Activated T-helper 1 cell treated with Interleukin-2 at 50 U/mL for 16 hours (primary cell): ENCODE results near the gene MAPK8.

ENCODE experiments used
- DNase-seq: peaks from one replicate; pipeline ENCODE4 v3.0.0-alpha.2; 2020; ENCODE audit warnings: low read depth

Gene MAPK8

DNA sequence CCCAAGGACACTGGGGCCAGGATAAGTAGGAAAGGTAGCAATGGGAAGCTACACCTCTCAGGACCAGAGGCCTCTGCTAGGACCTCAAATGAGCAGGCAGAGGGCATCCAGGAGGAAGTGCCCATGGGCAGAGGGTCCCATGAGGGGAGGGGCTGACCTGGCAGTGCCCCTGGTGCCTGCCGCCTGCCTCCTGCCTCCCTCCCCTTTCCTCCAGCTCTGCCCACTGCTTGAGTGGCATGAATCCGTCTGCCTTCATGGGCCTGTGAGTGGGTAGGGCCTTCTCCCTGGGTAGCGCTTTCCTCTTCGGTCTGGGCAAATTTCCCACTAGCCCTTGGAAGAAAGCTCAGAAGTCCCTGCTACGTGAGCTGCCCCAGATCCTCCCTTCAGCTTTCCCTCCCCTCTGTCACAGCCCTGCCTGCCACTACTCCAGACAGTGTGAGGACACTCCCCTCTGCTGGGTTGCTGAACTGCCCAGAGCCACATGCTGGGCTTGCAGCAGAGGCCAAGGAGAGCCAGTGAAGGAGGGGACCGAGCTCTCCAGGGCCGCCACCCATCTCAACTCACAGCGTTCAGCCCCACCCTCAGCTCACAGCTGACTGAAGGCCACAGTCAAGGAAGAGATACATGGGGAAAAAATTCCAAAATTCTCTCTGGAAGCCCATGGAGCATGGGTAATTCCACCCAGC is 157.0 kb downstream of the MAPK8 start:
- DNase-seq, result no peak

DNA sequence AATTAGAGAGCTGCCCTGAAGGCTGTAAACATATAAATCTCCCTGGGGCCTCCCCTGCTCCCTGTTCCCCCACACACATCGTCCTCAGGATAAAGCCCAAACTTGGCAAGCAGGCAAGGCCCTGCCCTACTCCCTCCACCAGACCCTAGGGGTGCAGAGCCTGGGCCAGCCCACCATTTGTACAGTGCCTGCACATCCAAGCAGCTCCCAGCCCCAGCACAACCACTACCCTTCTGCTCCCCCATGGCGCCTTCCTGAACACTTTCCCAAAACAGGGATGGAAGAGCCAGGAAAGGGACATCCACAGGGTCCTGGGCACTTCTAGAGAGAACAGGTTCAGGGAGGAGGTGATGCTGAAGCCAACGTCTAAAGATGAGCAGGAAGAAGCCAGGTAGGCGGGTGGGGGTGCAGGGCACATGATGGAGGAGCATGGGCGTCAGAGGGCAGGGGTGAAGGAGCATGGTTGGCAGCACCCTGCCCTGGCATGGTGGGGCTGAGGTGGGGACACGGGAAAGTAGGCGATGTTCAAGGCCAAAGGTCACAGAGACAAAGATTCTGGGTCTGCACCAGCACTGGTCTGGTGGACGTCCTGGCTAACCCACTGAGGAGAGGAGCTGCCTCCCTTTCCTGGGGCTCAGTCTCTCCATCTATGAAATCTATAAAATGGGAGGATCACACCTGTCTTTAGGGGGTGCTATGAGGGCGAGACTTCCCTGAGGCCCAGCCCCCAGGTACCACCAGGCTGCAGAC is 157.8 kb downstream of the MAPK8 start:
- DNase-seq, result no peak

DNA sequence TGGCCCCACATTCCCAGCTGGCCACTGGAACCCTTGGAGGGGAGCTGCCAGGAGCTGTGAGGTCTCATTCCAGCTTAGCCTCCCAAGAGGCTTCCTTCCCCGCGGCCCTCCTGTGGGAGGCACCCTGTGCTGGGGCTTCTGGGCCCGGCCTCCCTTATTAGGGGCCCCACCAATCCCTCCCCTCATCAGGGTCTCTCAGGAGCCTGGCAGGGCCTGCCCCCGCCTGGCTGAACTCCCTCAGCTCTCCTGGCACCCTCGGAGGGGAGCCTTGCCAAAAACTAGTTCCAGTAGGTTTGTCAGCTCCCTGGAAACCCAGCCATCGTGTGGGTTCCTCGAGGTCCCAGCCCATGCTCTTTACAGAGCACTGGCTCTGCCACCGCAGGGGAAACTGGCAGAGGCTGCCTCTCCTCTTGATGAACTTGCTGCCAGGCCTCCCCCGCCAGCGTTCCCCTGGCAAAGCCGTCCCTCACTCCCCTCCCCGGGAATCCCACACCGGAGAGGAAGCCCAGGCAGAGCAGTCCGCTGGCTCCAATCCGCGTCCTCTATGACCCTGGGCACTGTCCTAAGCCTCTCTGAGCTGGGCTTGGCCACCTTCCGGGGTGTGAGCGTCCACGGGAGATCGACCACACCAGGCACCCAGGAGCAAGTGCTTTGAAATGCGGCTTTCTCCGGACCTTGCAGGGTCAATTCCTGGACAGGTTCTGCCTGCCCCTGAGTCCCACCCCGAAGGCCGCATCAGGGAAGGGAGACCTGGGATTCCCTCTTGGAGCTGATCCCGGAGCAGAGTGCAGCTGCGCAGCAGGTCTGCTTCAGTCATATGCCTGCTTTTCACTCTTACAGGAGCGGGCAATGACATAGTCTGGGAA is 158.6 kb downstream of the MAPK8 start:
- no peak for DNase-seq

DNA sequence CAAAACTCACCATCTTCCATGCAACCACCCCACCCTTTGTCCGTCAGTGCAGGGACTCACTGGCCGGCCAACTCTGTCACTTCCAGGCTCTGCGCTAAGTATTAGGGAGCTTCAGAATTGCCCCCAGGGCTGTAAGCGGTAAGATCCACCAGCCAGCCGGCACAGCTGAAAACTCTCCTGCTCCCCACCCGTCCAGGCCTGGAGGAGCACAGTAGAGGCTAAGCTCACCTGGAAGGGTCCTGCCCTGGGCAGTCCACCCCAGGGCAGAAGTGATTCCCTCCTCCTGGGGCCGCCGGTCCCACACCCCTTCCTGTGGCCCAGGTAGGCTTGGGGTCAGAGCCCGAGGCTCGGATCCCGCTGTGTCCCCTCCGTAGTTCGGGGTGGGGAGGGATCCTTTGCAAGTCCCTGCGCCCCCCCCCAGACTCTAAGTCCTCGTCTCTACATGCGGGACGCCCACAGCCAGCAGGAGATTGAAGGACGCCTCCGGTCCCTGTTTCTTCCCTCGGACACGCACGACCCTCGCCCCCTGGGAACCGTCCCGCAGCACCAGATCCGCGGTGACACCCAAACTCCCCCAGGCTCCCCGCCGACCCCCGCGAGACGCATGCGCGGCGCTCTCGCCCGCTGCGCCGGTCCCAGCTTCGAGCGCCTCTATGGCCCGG is 159.5 kb downstream of the MAPK8 start:
- DNase-seq, result no peak

DNA sequence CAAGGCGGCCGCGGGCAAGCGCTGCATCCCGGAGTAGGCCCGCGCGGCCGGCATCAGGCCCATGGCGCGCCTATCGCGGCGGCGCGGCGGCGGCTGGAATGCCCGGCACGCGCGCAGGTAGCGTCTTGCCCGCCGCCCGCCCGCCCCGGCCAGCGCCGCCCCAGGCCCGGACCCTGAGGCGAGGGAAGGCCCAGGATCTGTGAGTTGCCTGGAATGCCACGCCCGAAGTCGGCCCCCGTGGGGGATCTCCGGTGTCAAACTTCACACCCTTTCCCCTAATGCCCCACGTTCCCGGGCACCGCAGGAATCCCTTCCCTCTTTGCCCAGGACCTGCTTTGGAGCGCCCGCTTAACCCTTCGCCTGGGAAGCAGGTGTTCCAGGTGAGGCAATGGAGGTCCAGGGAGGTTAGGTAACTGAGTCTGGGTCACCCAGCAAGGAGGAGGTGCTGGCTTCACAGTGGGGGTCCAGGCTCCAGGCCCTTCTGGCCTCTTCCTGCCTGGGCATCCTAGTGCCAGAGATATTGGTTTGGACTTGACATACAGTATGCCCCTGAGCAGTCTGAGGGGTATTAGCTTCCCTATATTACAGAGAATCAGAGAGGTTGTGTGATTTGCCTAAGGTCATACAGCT is 160.2 kb downstream of the MAPK8 start:
- no peak for DNase-seq

DNA sequence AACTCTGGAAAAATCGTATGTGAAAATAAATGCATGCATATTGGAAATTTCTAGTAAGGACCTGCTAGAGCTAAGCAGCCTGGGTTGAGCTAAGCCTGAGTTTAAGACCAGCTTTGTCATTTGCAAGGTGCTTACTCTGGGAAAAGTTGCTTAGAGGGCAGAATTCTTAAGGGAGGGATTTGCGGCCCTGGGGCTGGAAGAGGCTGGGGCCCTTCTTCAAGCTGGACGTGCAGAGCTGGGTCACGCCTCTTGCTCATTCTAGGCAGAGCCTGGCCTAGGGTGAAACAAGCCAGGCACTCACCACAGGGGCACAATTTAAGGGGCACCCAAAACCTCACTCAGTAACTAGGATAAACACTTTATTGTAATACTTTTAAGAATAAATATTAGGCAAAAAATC is 161.2 kb downstream of the MAPK8 start:
- no peak for DNase-seq

DNA sequence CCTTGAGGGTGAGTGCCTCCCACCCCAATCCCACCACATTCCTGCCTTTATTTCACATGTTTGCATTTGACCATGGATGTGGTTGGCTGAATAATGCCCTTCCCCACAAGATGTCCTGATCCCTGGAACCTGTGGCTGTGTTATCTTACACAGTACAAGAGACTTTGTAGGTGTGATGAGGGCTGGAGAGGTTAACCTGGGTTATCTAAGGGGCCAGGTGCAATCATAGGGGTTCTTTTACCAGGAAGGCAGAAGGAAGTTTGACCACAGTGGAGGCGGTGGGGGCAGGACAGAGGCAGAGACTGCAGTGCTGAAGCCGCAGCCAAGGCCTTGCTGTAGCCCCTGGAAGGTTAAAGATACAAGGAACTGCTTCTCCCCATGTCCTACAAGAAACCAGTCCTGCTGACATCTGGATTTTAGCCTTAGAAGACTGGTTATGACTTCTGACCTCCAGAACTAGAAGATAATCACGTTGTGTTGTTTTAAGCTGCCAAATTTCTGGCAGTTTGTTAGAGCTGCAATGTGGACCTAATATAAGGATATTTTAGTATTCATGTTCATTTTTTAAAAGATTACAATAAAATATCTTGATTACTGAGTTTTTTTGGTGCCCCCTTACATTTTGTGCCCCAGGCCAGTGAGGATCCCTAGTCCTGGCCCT is 161.8 kb downstream of the MAPK8 start:
- DNase-seq, result no peak

DNA sequence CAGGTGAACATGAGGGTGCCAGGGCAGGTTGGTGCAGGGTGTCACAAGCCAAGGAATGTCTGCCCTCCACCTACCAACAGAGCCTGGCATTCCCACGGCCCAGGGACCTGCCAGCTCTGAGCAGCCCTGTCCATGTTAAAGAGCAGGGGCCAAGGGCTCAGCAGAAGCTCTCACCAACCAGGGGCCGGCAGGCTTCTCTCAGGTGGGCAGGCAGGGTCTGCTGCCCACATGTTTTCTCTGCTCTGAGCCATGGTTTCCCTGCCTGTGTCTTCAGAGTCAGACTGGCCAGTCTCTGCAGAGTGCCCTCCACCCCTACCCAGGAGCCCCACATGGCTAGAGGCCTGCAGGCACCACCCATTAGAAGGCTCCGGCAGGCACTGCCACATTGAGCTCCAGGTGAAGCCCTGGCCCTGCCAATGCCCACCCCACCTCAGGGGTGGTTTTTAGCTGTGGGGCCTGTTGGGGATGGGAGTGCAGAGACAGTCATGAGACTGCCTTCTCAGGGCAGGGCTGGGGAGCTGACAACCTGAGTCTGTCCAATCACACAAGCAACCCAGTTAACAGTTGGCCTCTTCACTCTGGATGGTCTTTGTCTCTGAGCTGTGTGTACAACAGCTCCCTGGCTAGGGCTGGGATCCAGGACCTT is 162.5 kb downstream of the MAPK8 start:
- DNase-seq, result no peak

DNA sequence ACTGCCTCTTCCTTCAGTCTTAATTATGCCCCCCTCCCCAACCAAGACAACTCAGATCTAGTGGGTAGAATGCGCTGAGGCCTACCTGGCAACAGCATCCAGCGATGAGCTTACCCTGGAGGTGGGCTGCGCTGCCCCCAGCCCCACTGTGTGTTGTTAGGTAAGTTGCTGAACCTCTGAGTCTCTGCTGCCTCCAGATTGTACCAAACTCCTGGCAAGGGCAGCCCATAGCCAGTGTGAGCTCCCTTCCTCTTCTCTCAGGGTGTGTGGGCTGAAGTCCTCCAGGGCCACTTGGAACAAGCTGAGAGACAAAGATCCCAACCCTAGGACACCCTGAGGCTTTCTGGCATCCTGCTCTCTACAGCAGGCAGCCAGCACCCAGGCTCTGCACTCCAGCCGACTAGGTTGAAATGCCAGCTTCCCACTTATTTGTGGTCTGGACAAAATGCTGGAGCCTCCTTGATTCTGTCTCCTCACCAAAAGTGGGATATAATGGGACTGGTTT is 163.1 kb downstream of the MAPK8 start:
- no peak for DNase-seq

DNA sequence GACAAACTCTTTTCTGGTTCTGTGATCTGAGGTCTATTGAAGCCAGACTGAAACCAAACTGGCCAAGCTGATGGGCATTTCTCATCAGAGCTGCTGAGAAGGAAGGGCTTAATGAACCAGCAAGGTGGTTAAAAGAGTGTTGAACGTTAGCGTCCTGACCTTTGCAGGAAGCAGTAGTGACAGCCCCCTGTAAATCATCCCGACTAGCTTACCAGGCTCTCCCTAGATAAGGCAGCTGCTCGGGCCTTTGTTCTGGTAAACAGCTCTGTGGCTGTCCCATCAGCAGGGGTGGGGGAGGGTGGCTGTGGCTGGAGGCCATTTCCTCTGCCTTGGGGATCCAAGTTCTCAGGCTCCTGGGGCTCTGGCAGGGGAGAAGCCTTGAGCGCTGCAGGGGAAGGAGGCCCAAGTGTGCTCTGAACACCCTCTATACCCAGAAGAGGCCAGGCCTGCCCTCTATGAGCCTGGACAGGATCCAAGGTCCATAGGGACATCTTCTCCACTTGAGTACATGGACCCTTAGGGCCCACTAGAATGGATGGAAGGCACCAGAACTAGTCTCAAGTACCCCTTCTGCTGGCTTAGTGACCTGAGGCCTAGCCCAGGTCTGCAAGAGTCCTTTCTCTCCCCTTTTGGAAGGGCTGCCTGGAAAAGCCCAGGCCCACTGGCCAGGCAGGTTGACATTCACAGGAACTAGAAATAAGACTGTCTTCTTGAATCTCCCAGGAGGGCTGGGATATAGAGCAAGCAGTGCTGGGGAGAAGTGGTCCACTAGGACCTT is 163.8 kb downstream of the MAPK8 start:
- DNase-seq, result no peak

DNA sequence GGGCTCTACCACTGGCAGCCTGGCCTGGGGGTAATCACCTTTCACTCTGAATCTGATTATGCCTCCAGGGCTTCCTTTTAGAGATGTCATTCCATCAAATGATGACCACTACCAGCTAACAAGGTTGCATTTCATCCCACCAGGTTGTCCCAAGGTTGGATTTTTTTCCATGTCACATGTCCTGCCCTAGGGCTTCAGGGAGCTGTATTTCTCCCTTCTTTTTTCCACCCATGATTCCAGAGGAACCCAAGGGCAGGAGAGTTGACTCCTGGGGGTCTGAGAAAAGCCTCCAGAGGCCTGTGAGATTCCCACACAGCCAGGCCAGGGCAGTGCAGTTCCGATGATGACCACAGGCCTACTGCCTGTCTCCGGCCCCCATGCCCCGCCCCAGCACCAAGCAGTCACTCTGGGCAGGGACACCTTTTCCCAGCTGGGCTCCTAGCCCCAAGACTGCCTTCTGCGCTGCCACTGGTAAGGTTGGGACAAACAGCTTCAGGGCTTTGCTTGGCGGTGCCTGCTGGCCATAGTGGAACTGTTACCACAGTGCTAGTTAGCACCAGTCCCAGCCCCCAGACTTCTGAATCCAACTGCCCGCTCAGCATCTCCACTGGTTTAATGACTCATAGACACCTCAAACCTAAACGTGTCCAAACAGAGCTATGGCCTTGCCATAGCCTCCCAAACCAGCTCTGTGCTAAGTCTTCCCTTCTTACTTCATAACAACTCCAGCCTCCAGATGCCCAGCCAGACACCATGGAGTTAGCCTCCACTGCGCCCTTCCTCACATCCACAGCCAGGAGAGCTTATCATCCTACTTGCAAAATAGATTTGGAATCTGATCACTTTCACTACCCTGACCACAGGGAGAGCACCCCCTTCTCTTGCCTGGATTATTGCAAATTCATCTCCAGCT is 164.7 kb downstream of the MAPK8 start:
- DNase-seq, result no peak

DNA sequence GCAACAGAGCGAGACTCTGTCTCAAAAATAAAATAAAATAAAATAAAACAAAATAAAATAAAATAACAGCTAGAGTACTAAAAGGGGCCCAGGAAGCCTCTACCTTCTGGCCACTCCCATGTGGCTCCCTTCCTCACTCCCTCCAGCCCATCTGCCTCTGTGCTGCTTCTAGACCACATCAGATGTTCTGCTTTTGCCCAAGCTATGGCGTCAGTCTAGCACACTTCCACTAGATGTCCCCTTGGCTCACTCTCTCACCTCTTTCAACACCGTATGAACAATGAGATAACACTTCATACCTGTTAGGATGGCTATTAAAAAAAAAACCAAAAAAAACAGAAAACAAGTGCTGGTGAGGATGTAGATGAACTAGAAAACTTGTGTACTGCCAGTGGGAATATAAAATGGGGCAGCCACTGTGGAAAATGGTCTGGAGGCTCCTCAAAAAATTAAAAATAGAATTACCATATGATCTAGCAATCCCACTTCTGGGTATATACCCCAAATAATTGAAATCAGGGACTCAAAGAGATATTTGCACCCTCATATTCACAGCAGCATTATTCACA is 166.1 kb downstream of the MAPK8 start:
- DNase-seq, result no peak

DNA sequence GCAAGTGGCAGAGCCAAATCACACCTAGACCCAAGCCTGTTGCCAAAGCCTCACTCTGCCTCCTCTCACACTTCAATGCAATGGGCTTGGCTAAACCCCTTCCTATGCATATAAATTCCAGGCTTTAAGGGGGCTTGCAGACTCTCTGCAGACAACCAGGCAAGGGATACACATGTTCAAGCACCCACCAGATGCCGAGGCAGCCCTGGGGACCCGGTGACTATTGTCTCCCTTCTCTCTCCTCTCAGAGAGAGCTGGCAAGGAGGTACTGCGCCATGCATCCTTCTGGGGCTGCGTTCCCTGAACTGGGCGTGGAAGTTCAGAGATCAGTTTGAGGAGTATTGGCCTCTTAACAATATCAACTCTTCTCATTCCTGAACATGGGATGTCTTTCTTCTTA is 167.2 kb downstream of the MAPK8 start:
- DNase-seq, result no peak

DNA sequence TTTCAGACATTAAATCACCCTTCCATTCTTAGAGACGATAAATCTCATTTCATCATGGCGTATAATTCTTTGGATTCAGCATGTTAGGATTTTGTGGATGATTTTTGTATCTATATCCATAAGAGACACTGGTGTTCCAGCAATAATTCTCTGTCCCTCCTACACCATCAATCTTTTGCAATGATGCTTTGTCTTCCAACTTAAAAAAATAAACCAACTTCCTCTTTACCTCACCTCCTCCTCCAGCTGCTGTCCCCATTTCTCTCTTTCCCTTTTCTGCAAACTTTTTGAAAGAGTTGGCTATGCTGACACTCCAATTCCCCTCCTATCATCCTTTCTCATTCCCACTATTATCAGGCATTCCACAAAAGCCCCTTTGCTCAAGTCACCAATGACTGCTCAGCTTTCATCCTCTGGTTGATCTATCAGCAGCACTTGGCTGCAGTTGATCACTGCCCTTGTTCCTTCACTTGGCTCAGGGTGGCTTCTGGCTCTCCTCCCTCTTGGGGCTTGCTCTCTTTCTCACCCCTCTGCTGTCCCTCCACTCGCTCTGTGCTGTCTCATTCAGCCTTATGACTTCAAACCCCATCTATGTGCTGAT is 168.4 kb downstream of the MAPK8 start:
- DNase-seq, result no peak

DNA sequence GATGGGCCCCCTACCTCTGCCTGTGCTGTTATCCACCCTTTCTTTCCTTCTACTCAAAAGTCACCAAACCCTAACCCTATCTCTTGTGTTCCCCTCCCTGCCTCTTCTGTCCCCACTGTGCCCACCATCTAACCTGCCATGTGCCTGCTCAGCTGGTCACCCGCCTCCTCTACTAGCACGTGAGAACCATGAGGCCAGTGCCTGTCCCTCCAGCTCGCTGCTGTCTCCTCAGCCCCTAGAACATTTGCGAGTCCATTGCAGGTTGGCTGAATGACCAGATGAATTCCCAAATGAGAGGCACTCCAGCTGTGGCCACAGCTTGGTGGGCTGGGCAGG is 169.4 kb downstream of the MAPK8 start:
- DNase-seq, result no peak

DNA sequence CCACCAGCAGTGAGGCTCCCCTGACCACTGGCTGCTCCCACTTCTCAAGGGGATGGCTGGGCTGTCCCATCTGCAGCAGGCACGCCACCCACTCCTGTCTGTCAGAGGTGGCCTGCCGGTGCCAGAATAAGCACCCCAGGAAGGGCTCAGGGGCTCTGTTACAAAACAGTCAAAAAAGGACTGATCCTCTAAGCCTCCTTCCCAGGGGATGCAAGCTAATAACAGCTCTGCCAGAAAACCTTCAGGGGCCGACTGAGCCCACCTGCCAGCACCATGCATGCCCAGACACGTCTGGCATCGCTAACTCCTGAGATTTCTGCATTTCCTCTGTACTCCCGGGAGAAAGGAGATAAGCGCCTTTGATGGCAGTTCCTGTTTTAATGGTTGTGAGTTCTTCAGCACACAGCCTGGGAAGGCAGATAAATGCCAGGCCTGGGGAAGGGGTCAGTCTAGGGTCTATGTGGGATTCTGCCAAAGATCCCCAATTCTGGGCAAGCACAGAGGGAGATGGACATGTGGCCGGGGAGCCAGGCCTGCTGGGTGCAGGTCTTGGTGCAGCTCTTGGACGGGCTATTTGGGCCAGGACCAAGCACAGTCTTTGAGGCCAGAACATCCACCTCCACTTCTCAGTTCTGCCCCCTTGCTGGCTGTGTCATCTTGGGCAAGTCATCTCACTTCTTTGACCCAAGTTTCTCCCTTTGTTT is 170.0 kb downstream of the MAPK8 start:
- DNase-seq, result no peak

DNA sequence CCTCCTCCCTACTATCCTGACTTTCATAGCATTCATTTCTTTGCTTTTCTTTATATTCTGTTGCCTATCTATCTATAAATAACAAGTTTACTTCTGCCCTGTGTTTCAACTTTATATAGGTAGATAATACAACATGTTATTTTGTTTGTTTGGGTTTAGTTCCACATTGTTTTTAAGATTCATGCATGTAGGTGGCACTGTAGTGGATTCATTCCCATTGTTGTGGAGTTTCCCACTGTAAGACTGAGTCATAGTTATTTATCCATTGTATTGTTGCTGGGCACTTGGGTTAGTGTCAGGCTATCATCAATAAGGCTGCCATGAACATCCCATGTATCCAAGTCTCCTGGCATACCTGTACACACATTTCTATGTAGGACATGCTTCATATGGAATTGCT is 170.7 kb downstream of the MAPK8 start:
- DNase-seq, result no peak
